ENCODE results near the gene PIK3R1. TPM values are rescaled to one million over a fixed set of nuclear protein-coding genes. Genes with fewer than 3 reads are reported as not detected.

The PIK3R1 gene
- total RNA-seq, 1 donor from 2014 or later: 137 TPM

DNA sequence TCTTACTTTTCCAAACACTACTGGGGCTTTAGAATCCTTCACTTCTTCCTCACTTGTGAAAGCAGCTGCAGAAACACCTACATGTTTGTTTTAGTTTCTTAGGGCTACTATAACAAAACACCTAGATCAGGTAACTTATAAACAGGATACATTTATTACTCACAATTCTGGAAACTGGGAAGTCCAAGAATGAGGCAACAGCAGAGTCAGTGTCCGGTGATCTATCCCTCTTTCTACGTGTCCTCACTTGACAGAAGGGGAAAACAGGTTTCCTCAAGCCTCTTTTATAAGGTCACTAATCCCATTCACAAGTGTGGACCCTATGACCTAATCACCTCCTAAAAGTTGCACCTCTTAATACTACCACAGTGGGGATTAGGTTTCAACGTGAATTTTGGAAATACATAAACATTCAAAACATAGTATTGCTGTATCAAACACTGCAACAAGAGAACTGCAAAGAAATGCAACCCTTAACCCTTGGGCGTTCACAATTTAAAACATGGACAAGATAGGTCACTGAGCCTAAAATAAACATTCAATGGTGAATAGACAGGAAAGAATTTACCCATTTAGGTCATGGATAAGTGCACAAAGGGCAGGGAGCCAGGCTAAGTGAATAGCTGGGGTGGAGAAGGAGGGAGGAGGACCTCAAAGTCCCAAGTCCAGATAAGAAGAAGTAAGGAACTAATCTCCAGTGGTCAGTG lies 104.3 kb downstream of the PIK3R1 start:
- H3K36me3 ChIP-seq: no peaks in the 10 kb centered on the region
- H3K27ac ChIP-seq: no peak overlapping the region
- H3K4me1 ChIP-seq: no peaks in the 10 kb centered on the region
- no peaks in the 10 kb centered on the region for H3K9me3 ChIP-seq
- intact Hi-C loops (cut with DNase I): no loop called here
- ATAC-seq: no peak
- TF ChIP-seq, protein P1, sequence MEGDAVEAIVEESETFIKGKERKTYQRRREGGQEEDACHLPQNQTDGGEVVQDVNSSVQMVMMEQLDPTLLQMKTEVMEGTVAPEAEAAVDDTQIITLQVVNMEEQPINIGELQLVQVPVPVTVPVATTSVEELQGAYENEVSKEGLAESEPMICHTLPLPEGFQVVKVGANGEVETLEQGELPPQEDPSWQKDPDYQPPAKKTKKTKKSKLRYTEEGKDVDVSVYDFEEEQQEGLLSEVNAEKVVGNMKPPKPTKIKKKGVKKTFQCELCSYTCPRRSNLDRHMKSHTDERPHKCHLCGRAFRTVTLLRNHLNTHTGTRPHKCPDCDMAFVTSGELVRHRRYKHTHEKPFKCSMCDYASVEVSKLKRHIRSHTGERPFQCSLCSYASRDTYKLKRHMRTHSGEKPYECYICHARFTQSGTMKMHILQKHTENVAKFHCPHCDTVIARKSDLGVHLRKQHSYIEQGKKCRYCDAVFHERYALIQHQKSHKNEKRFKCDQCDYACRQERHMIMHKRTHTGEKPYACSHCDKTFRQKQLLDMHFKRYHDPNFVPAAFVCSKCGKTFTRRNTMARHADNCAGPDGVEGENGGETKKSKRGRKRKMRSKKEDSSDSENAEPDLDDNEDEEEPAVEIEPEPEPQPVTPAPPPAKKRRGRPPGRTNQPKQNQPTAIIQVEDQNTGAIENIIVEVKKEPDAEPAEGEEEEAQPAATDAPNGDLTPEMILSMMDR (IDR thresholded peaks at IDR 0.05): no peak
- DNase-seq: no peak
- H3K27me3 ChIP-seq: no peaks in the 10 kb centered on the region
- H3K4me3 ChIP-seq: no peak overlapping the region

DNA sequence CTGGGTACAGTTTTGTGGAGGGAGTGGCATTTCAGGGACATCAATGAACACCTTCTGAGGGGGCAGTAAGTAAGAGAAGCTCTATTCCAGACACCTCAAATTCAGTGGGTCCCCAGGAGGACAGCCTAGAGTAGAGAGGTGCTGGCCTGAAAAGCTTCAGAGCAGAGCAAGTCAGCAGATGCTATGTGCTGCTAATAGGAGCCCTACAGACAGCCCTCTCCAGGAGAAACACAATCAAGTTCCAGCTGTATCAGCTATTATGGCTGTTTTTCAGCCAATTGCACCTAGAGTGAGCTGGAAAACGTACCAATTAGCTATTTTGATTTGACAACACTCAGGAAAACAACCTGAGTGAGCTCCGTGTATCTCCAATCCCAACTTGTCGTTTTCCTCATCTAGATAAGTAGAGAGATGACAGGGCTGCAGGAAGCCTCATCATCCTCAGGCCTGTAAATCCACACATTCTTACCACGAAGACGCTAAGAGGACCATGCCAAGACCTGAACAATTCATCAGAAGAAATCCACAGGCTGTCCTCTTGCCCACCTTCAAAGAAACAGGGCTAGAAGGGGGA lies 104.9 kb downstream of the PIK3R1 start:
- H3K27me3 ChIP-seq: no peaks in the 10 kb centered on the region
- H3K27ac ChIP-seq: no peak overlapping the region
- intact Hi-C loops (cut with DNase I): no loop called here
- no peaks in the 10 kb centered on the region for H3K36me3 ChIP-seq
- DNase-seq (no peak), ATAC-seq (no peak)
- TF ChIP-seq, protein P1 (IDR thresholded peaks at IDR 0.05): no peak
- no peaks in the 10 kb centered on the region for H3K9me3 ChIP-seq
- no peaks in the 10 kb centered on the region for H3K4me1 ChIP-seq
- H3K4me3 ChIP-seq: no peak overlapping the region

GRCh38 chr5:68325065-68325580 lies 109.6 kb downstream of the PIK3R1 start:
- TF ChIP-seq, protein P1 (IDR thresholded peaks at IDR 0.05): no peak
- intact Hi-C loops (cut with DNase I): no loop called here
- ATAC-seq: no peak

DNA sequence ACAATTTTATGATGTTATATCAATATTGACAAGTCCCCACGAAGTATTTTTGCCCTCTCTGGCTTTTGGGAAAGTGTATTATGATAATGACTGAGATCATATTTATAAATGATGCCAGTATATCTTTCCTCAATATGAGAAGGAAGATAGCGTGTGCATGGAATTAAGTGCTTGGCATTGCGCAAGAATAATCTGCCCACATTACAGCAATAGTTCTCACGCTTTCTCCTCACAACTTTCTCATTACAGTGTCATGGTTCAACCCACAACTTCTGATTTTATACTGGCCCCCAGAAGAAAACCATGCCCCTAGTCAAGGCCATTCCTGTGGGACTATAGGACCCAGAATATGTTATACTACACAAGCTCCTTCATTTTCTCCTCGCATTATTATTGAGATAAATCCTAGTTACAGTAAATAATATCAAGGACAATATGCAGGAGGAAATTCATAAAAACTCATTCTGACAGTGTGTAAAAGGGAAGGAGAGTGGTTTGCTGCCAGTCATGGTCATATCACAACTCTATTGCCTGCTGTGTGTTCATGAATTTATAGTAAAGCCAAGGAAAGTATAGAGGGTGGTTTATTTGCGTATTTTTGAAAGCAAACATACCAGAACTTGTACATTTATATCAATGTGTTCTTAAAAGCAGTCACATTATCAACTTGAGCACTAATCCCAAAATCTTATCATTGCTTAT lies 114.1 kb downstream of the PIK3R1 start:
- no peaks in the 10 kb centered on the region for H3K27me3 ChIP-seq
- H3K4me3 ChIP-seq: no peak overlapping the region
- ATAC-seq: peak; percentile 41
- no peaks in the 10 kb centered on the region for H3K9me3 ChIP-seq
- DNase-seq: no peak
- TF ChIP-seq, protein P1 (IDR thresholded peaks at IDR 0.05): no peak
- no peaks in the 10 kb centered on the region for H3K36me3 ChIP-seq
- intact Hi-C loops (cut with DNase I): no loop called here
- H3K27ac ChIP-seq: no peak overlapping the region
- peaks cover 13% of the 10 kb centered on the region for H3K4me1 ChIP-seq

More at GRCh38 chr5:68325065-68325580, 109.6 kb downstream of the PIK3R1 start:
- H3K4me1 ChIP-seq: peaks cover 5% of the 10 kb centered on the region
- H3K9me3 ChIP-seq: no peaks in the 10 kb centered on the region
- no peak overlapping the region for H3K4me3 ChIP-seq
- H3K27ac ChIP-seq: no peak overlapping the region
- no peaks in the 10 kb centered on the region for H3K36me3 ChIP-seq
- DNase-seq: no peak
- no peaks in the 10 kb centered on the region for H3K27me3 ChIP-seq

GRCh38 chr5:68330574-68330973 lies 115.0 kb downstream of the PIK3R1 start:
- no peaks in the 10 kb centered on the region for H3K27me3 ChIP-seq
- H3K9me3 ChIP-seq: no peaks in the 10 kb centered on the region
- no peak for ATAC-seq
- no peak for DNase-seq
- H3K4me3 ChIP-seq: no peak overlapping the region
- peaks cover 13% of the 10 kb centered on the region for H3K4me1 ChIP-seq
- TF ChIP-seq, protein P1 (IDR thresholded peaks at IDR 0.05): no peak
- H3K27ac ChIP-seq: no peak overlapping the region
- no peaks in the 10 kb centered on the region for H3K36me3 ChIP-seq
- intact Hi-C loops (cut with DNase I): no loop called here

All from upper lobe of right lung (tissue), 1 donor.